Renal cortex interstitium (tissue), 11 donors: ENCODE data around the gene CCDC183. TPM values are rescaled to one million over a fixed set of nuclear protein-coding genes. Genes with fewer than 3 reads are reported as not detected.
"Not testable (repeated sequence)": the region's sequence is repeated elsewhere in the genome, so short reads cannot be mapped to it uniquely, and the experiment has no call there.

Experiments used
- DNase-seq, 11 donors: peaks; one replicate each; pipeline ENCODE4 v3.0.0-alpha.2; 2013; ENCODE audit warnings: low read depth in 9 of 11, low spot score in 4 of 11; ENCODE audit errors: extremely low read depth in 1 of 11
- polyA plus RNA-seq, 3 donors: library from polyadenylated mRNA; unstranded; fragments of 120-200 nt; gene quantifications; one replicate each; pipeline ENCODE4 v1.2.1, GENCODE V29; 2013; ENCODE audit not compliant: insufficient read length in 3 of 3

Gene CCDC183
- polyA plus RNA-seq, 3 donors, result 3.1 to 7.4 (median 5.8) TPM

DNA sequence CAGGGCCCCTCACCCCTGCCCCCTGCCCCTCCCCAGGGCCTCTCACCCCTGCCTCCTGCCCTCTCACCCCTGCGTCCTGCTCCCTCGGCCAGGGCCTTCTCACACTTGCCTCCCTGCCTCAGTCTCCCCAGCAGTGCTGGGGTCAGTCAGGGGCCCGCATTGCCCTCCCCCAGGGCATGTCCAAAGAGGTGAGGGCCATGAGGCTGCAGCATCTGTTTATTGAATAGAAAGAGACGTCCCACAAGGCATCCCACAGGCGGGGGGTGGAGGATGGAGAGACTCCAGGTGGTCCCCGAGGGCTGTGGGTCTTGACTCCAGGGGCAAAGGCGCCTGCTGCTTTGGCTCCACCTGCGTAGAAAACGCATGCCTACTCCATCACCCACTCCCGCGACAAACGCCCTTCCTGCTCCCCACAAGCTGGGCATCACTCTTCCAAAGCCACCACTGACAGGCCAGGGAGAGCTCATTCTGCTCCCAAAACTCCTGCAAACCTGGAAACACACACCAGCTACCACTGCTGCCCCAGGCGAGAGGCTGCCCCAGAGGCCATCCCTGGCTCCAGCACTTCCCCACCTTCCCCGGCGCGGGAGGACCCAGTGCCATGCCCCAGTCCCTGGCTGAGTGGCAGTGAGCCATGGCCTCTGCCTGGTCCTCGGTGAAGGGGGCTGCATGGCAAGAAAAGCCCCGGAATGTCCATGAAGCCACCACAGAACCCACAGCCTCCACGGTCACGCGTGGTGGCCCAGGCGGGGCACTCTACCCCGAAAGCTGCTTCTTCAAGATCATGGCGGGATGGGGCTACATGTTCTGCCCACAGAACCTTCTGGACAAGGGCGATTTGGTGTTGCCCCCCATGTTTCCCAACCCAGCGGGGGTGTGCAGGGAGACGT is 36.5 kb upstream of the CCDC183 start:
- no peak for DNase-seq

GRCh38 chr9:136760424-136760823 is 35.7 kb upstream of the CCDC183 start:
- no peak for DNase-seq

GRCh38 chr9:136760834-136761544 is 35.1 kb upstream of the CCDC183 start:
- DNase-seq, result not testable (repeated sequence)

DNA sequence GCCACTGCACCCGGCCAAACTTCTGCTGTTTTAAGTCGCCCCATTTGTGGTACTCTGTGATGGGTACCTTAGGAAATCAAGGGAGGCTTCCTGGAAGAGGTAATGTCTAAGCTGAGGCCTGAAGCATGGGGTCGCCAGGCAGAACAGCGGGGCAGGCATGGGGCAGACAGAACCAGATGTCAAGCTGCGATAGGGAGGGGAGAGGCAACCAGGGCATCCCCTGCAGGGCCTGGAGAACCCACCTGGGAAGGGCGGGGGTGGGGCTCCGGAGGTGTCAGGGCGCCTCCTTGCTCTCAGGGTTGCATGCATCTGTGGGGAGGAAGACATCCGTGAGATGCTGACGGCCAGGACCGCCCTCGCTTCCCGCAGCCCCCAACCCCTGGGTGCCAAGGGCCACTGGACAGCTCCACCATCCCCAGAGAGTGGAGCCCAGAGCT is 34.6 kb upstream of the CCDC183 start:
- no peak for DNase-seq

DNA sequence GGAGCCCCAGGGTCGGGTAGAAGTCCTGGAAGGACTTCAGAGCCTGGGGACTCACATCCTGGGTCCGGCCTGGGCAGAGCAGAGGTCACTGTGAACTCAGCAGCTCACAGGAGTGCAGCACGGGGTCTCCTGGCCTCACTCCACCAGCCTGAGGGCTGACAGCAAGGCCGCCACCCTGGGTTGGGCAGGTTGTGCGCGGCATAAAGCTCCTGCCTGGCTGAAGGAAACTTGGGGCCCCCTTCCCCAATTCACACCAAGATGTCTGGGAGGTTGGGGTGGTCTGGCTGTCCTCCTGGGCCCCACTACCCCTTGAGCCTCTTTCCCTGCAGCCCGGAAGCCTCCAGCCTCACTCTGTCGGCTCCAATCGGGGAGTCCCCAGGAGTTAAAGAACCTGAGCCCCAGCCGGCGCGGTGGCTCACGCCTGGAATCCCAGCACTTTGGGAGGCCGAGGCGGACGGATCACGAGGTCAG is 33.9 kb upstream of the CCDC183 start:
- no peak for DNase-seq

DNA sequence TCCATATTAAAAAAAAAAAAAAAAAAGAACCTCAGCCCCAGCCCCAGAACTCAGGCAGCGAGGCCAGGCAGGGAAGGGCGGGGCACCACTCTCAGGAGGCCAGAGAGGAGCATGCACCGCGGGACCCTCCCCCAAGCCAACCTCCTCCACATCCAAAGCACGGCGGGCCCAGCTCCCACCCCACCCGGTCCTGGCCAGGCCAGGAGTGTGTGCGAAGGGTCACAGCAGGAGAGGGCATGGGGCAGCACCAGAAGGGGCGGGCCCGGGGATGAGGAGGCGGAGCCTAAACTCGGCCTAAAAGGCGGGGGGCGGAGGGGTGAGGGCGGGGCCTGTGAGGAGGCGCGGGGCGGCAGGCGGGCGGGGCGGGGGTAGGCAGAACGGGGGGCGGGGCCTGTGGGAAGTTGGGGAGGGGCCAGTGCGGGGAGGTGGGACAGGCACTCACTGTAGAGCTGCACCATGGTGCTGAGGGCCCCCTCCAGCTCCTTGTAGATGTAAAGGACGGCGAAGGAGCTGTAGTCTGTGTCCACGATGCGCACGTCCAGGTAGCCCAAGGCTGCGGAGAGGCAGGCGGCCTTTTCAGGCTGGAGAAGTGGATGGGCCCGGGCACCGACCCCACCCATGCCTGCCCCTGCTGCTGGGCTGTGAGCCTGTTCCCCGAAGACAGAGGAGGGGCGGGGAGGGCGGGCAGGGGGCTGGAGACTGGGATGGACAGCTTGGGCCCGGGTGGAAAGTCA is 33.1 kb upstream of the CCDC183 start:
- peak in 1 of 11 donors; percentile 26 for DNase-seq

GRCh38 chr9:136763649-136764035 is 32.5 kb upstream of the CCDC183 start:
- DNase-seq, result no peak

- no peak for DNase-seq
Observed at GRCh38 chr9:136764301-136764891, 31.7 kb upstream of the CCDC183 start, which contains the start of gene LCN15. Gene LCN15 (minus strand): TSS chr9:136764518. CDS start chr9:136764488, 30 bp downstream.

GRCh38 chr9:136765041-136765440 is 31.1 kb upstream of the CCDC183 start:
- DNase-seq, result no peak

DNA sequence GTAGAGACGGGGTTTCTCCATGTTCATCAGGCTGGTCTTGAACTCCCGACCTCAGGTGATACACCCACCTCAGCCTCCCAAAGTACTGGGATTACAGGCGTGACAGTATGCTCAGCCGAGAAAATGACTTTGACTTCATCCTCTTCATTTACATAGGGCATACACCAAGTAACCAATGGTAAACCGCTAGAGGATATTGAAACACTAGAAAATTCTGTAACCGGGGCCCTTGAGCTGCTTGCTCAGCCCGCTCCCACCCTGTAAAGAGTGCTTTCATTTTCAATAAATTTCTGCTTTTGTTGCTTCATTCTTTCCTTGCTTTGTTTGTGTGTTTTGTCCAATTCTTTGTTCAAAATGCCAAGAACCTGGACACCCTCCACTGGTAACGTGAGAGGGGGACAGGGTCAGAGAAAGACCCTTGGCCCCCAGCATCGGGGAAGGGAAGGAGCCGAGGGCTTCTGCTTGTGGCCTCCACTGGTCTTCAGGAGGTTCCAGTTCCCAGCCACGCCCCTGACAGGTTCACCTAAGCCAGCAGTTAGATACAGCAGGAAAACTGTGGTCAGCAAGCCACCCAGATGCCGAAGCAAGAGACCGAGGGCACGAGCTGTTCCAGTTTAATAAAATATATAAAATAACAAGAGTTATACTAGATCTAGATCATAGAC is 30.3 kb upstream of the CCDC183 start:
- DNase-seq, result not testable (repeated sequence)

DNA sequence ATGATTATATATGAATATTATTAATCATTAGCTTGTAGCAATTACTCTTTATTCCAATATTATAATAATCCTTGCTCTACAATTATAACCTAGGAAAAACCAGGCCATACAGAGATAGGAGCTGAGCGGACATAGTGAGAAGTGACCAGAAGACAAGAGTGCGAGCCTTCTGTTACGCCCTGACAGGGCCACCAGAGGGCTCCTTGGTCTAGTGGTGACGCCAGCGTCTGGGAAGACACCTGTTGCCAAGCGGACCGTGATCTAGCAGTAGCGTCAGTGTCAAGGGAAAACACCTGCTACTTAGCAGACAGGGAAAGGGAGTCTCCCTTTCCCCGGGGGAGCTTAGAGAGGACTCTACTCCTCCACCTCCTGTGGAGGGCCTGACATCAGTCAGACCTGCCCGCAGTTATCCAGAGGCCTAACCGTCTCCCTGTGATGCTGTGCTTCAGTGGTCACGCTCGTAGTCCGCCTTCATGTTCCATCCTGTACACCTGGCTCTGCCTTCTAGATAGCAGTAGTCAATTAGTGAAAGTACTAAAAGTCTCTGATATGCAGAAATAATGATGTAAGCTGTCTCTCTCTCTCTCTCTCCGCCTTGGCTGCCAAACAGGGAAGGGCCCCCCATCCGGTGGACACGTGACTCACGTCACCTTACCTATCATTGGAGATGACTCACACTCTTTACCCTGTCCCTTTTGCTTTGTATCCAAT is 29.6 kb upstream of the CCDC183 start:
- not testable (repeated sequence) for DNase-seq

GRCh38 chr9:136769710-136770191 is 26.4 kb upstream of the CCDC183 start:
- no peak for DNase-seq

DNA sequence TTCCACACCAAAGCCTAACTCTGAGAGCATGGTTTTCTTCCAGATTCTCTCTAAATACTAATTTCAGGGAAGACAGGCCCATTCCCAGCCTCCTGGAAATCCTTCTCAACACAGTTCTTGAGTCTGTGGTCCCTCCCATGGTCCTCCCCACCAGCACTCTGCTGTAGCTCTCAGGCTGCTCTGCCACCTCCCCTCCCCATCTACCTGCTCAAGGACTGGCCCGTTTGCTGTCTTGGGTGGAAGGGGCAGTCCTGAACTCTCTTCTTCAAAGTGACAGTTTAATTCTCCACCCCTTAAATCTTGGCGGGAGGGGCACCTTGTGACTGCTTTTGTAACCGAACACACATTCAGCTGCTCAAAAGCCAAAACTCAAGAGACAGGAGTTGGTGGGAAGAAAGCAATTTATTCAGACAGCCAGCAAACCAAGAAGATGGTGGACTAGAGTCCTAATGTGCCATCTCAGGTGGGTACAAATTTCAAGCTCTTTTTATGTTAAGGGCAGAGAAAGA is 24.2 kb upstream of the CCDC183 start:
- DNase-seq, result no peak

DNA sequence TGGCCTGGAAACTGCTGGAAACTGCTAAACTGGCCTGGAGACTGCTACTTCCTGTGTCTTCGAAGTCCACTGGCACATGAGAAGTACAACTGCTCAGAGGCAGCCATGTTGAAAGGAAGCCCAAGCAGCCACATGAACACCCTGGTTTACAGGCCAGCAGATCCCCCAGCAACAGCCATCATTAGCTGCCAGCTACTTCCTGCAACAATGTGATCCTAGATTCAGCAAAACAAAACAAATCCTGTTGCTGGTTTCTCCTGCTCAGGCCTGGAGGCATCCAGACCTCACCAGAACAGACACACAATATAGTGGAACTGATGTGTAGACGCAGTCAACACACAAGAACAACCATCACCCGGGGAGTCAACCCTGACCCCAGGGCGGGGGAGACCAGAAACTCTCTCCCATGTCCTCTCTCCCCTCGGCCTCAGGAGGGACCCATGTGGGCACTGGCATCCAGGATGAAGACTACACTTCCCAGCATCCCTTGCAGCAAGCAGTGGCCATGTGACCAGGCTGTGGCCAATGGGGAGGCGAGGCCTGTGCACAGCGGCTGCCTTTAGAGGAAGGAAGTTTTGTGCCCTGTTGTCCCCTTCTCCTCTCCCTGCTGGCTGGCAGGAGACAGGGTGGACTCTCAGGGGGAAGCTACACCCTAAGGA is 22.6 kb upstream of the CCDC183 start:
- no peak for DNase-seq

- DNase-seq, result no peak
Observed at GRCh38 chr9:136774416-136775045, 21.6 kb upstream of the CCDC183 start.

DNA sequence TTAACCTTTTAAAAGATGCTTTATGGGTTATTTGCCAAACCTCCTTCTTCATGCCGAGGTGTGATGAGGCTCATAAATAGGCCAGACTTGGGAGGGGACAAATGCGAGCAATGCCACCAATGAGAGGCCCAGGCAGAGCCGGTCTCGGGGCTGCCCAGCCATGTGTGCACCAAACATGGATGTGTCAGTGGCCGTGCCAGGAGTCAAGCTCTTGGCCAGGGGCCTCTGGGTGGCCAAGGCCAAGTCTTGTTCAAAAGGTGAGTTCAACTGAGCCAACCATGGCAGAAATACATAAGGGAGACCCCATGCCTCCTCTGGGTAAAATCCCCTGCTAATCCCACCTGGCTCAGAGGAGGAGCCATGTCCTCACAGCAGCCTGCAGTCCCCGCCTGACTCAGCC is 20.9 kb upstream of the CCDC183 start:
- DNase-seq, result no peak

DNA sequence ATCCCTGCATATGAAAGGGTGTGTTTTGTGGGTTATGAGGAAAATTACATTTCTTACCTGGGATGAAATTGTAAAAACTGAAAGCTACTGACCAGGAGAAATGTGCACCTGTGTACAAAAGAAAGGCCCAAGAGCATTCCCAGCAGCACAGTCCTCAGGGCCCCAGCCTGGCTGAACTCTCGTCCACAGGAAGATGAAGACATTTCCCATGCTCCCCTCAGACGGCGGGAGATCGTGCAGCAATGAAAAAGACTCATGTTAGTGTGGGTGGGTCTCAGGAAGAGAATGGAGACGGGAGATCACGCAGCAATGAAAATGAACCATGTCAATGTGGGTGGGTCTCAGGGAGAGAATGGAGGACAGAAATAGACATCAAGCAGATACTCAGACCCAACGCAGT is 19.2 kb upstream of the CCDC183 start:
- DNase-seq, result no peak
